Activated T-cell treated with anti-CD3 and anti-CD28 coated beads for 48 hours (primary cell): ENCODE data around the gene JPT2.

Source experiments
- DNase-seq: peaks from one replicate; pipeline ENCODE4 v3.0.0-alpha.2; 2020; ENCODE audit warnings: low read depth

The JPT2 gene

DNA sequence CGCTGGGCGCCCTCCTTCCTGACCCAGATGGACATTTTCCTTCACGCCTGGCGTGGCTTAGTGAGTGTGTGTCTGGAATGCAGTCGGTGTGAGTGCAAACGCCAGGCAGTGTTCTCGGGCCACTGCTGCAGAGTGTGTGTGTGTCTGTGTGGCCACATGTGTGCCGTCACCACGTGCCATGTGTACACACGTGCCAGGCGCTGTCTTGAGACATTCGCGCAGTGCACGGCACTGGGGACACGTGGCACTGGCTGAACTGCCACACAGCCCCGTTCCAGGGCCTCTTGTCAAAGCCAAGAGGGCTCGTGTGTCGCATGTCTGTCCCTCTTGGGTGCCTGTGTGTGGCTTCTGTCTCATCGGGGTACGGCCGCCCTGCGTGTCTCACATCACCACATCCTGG, 56.7 kb downstream of the JPT2 start:
- no peak for DNase-seq

DNA sequence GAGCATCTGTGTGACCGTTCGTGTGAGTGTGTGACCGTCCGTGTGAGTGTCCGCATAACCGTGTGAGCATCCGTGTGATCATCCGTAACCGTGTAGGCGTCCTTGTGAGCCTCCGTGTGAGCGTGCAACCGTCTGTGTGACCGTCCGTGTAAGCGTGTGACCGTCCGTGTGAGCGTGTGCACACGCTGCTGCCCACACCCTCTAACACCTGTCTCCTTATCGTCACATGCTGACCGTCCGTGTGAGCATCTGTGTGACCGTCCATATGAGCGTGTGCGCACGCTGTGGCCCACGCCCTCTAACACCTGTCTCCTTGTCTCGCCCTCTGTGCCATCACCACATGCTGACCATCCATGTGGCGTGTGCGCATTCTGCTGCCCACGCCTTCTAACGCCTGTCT, 62.2 kb downstream of the JPT2 start:
- no peak for DNase-seq

DNA sequence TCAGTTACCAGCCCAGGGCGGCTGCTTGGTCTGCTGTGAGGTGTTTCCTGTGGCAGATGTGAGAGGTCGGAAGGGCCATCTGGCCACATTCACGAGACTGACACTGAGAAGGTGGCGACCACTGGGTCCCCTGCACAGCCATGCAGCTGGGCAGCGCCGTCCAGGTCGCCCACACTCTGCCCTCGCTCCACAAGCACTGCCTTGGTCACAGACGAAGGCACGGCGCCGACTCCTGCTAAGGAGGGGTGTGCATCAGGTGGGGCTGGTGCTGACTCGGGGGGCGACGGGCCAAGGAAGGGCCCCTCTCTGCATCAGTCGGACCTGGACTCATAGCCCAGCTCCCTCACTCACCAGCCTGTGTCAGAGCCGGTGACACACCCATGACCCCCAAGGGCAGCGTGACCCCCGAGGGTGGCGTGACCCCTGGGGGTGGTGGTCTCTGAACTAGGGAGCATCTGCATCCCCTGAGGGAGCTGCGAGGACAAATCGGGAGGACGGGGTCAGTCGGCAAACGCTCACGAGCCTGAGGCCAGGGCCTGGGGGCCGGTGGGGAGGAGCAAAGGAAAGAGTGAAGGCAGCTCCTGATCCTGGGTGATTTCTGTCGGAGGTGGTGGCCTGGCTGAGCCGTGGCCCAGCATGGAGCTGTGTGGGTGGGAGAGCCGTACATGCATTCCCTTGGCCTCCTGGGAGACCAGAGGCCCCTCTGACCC, 62.9 kb downstream of the JPT2 start:
- no peak for DNase-seq

DNA sequence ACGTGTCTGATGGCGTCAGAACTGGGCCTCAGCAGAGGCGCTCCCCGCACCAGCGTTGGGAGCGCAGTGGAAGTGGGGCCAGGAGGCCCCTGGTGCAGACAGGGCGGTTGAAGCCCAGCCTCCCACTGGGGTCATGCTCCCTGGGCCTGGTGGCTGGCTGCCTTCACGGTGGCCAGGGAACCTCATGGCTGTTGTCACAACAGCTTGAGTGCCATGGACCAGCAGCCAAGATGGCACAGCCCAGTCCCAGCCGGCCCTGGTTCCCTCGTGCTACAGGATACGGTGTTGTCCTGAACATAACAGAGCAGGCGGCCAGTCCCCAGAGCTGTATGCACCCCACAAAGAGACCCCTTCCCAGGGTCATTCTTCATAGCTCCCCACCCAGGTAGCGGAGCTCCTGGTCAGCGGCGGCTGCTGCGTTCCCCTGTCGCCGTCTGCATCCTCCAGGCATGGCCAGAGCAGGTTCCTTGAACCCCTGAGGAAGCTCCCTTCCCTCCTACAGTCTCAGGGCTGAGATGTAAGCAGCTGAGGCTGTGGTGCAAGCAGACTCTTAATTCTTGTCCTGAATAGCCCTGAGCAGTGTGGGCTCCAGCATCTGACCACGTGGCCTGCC, 63.6 kb downstream of the JPT2 start:
- DNase-seq: no peak

DNA sequence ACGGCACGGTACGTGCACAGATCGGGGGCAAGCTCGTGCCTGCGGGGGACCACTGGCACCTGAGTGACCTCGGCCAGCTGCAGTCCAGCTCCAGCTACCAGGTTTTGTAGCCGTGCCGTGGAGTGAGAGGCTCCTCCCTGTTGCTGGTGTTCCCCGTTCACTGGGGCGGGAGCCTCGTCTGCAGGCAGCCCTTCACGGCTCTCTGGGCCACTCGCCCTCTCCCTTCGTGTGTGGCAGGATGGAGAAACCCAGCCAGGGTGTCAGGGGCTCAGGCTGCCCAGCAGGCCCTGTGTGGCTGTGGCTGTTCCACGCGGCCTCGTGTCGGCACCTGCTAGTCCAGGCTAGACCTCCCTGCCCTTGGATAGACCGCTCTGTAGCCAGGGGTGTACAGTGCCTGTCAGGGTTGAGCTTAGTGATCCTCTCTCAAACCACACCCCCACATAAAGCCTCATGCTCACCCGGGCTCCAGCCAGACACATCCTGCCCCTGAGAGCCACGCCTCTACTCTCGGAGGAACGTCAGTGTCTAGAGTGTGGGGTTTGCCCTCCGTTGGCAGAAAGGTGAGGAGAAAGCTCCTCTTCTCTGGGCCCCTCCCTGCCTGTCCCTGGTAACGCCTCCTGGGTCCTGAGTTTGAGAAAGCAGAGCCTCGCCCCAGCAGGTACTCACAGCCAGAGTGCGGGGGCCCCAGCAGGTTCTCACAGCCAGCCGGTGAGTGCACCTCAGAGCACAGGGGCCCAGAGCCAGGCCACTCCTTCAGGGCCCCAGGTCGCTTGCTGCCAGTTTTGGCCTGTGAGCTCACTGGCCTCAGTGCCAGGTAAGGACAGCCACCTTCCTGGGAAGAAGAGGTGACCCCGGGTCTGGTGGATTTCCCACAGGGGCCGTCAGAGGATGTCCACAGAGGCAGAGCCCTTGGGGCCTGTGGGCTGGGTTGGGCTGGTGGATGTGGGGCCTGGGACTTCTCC, 65.6 kb downstream of the JPT2 start:
- DNase-seq: no peak

DNA sequence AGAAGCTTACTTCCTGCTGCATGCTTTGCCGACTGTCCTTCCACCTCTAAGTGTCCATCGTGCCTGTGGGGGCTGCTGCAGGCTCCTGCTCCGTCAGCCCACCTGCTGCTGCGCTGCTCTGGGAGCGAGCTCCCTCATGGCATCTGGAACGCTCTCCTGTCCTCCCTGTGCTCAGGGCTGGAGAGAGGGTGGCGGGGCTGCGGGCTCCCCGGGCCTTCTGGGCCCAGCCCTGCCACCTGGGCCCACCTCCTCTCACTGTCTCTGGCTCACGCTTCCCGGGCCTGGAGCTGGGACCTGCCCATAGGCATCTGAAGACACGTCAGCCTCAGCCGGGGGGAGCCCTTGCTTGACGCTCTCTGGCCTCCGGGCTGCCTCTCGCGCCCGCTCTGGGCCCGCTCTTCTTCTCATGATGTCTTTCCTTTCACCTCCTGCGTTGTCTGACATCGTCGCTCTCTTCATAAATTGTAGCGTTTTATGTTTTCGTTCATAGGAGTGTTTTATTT, 66.3 kb downstream of the JPT2 start:
- no peak for DNase-seq

GRCh38 chr16:1745181-1745899, 67.3 kb downstream of the JPT2 start:
- no peak for DNase-seq

GRCh38 chr16:1745900-1746692, 68.0 kb downstream of the JPT2 start:
- DNase-seq: no peak

GRCh38 chr16:1746693-1747195, 68.7 kb downstream of the JPT2 start:
- no peak for DNase-seq

- DNase-seq: no peak
These were observed 69.9 kb downstream of the JPT2 start for GRCh38 chr16:1747934-1748333.

- no peak for DNase-seq
These were observed 71.4 kb downstream of the JPT2 start for GRCh38 chr16:1749152-1750117.
